Heart left ventricle (tissue), 16 donors: Measurements from ENCODE around the gene THAP11. TPM values are rescaled to one million over a fixed set of nuclear protein-coding genes. Genes with fewer than 3 reads are reported as not detected.
A peak's percentile ranks its signal among the peaks of the same experiment; 100 is the strongest.
"Not testable (repeated sequence)": the region's sequence is repeated elsewhere in the genome, so short reads cannot be mapped to it uniquely, and the experiment has no call there.

ENCODE experiments used
- ATAC-seq, 4 donors: fragments of 200-7000 bp; cut with Tn5 transposase; one replicate each; pipeline ENCODE4 v1.9.1; 2020 to 2022; ENCODE audit warnings: moderate library complexity in 4 of 4, mild to moderate bottlenecking in 3 of 4, moderate number of reproducible peaks in 1 of 4
- DNase-seq, 5 donors: peaks; one replicate each; pipeline ENCODE4 v3.0.0-alpha.2; 2020
- H3K27ac ChIP-seq, 12 donors: fragments of 200-600 bp; sonication (generic) in 4 of 12; one replicate each; pipeline versions ENCODE4 v1.5.0 to v1.8.0; 2016 to 2022; ENCODE audit warnings: mild to moderate bottlenecking in 2 of 12
- H3K27me3 ChIP-seq, 9 donors: fragments of 200-600 bp; sonication (generic) in 2 of 9; one replicate each; pipeline versions ENCODE4 v1.5.1 to v1.8.0; 2016 to 2022; ENCODE audit warnings: mild to moderate bottlenecking in 3 of 9
- H3K36me3 ChIP-seq, 9 donors: fragments of 200-600 bp; sonication (generic) in 2 of 9; one replicate each; pipeline versions ENCODE4 v1.5.0 to v1.8.0; 2018 to 2022; ENCODE audit warnings: mild to moderate bottlenecking in 2 of 9
- H3K4me1 ChIP-seq, 12 donors: fragments of 200-600 bp; sonication (generic) in 4 of 12; one replicate each; pipeline versions ENCODE4 v1.5.0 to v1.8.0; 2016 to 2022; ENCODE audit warnings: mild to moderate bottlenecking in 3 of 12
- H3K4me3 ChIP-seq, 12 donors: fragments of 200-600 bp; sonication (generic) in 4 of 12; one replicate each; pipeline versions ENCODE4 v1.5.0 to v1.8.0; 2017 to 2022; ENCODE audit warnings: mild to moderate bottlenecking in 9 of 12, moderate library complexity in 4 of 12
- H3K9me3 ChIP-seq, 12 donors: fragments of 200-600 bp; sonication (generic) in 4 of 12; one replicate each; pipeline versions ENCODE4 v1.5.0 to v1.8.0; 2016 to 2022; ENCODE audit warnings: mild to moderate bottlenecking in 1 of 12
- CTCF ChIP-seq, 12 donors: fragments of 200-600 bp; sonication (generic) in 4 of 12; IDR thresholded peaks; one replicate each; pipeline versions ENCODE4 v1.5.0 to v1.8.0; 2018 to 2022; ENCODE audit warnings: antibody characterized with exemption in 12 of 12, mild to moderate bottlenecking in 5 of 12
- POLR2A ChIP-seq, 2 donors: fragments of 450-650 bp; IDR thresholded peaks; one replicate each; pipeline ENCODE4 v1.6.1; 2017; ENCODE audit warnings: antibody characterized with exemption in 2 of 2, mild to moderate bottlenecking in 2 of 2, moderate library complexity in 2 of 2
- WGBS, 4 donors: extraction: QIAGEN DNeasy Blood & Tissue Kit in 2 of 4; methylation state at CpG; one replicate each; pipeline versions ENCODE4 v1.1.5 to v1.1.7; 2013 to 2018; 5-methylcytosine and 5-hydroxymethylcytosine counted together
- intact Hi-C, 10 donors: fragments of 100-400 bp; cut with DNase I; formaldehyde crosslinking; loops; one replicate each; pipeline versions ENCODE4 v1.11.1 to v1.14.2; 2022
- polyA plus RNA-seq, 2 donors: library from polyadenylated mRNA; stranded (reverse); fragments of 200-250 nt; gene quantifications; one replicate each; pipeline ENCODE4 v1.2.3, GENCODE V29; 2013
- total RNA-seq, 9 donors: library from RNA; depleted of rRNA in 2 of 9; stranded (reverse); fragments of >200 nt in 2 of 9; fragmentation: NEBNext Ultra II Directional in 3 of 9; extraction: Animal tissue kit (Norgen Biotek cat#: 25700) in 3 of 9; gene quantifications; one replicate each; pipeline versions ENCODE4 v1.1.0 to v1.2.4, GENCODE V29; 2016 to 2023
- donor health status: ischemic (EF 13 %, LVEDD 7.1; RV severe dilation, severe dysfunction).
- donor health status: healthy with polysubstance abuse.
- donor health status: DM: no; HTN: yes; CAD: no.
- donor health status: DM: no; HTN: no; CAD: no.
- donor health status: ischemic (EF 25% LVEDD 6.9; RV normal size, moderate dysfunction).
- donor health status: ischemic (EF 25% LVEDD 5.7; RV mildly dilated, moderate dysfunction).
- donor health status: healthy.
- donor health status: DM: yes; HTN: yes; CAD: no.
- donor health status: ischemic (EF 35%, LVEDD 5.7; RV mildly dilated, moderate dysfunction).
- donor health status: nonischemic (EF 11% LVEDD 7.7; RV severe dilation, severe dysfunction).
- donor health status: DM: yes; HTN: yes; CAD: no.
- donor health status: PGD.
- donor health status: ischemic (EF 29% LVEDD 5.4; RV normal size, mild dysfunction).
- donor health status: nonischemic (EF 23%, LVEDD 6.1; RV moderate dilation, normal function).

Gene THAP11
- total and polyA plus RNA-seq, 11 donors = 10.6 to 87.5 (median 27.4) TPM

DNA sequence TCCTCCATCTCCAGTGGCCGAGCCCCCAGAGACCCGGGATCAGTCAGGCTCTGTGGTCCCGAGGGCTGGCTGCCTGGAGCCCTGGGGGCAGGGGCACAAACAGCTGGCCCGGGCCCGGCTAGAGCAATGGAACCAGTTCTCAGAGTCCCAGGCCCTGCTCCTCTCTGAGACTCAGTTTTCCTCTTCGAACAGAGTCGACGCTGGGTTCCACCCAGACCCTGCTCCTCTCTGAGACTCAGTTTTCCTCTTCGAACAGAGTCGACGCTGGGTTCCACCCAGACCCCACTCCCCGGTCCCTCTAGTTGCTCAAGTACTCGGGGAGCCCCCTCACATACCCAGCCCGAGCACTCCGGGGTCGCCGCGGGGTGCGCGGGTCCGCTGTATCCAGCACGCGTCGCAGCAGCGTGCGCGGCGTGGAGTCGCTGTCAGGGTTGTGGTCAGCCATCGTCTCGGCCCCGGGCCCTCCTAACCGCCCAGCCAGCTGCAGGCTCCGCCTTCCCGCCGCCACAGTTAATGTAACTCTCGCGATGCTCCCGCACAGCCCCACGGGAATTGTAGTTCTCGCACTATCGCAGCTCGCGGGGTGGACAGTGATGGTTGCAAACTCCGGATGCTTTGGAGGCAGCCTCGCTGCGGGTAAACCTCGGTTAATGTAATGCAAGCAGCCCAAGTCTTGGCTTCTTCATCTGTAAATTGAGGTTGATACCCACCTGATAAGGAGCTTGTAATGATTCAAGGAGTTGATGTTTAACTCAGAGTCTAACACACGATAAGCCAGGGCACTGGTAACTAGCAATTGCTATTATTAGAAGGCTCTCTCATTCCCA is 8.5 kb upstream of the THAP11 start:
- H3K4me1 ChIP-seq = peaks cover 0 to 19% (median 14%) of the 10 kb centered on the region in 12 donors
- 0 to 1% (median 1%) methylated on average over 22 to 49 of the region's 49 CpGs for WGBS, 4 donors
- intact Hi-C loops = loop anchor here in 7 of 10 donors (5.0 to 10.0 kb wide), 5 partner anchors 39 to 169 kb away; partner anchors contain the start of genes EDC4 (in 2 of the 7), ACD (in 1 of the 7), C16orf86 (in 1 of the 7) and ENKD1 (in 1 of the 7)

GRCh38 chr16:67834242-67834614 is 7.9 kb upstream of the THAP11 start:
- Histone ChIP-seq H3K27me3 (no peaks in the 10 kb centered on the region), H3K4me3 (peak overlapping the region in 11 of 12 donors; percentile 60 to 94 (median 86)), H3K27ac (peak overlapping the region in 11 of 12 donors; percentile 3 to 86 (median 71)), H3K9me3 (no peaks in the 10 kb centered on the region), H3K4me1 (peaks cover 0 to 19% (median 14%) of the 10 kb centered on the region in 12 donors), H3K36me3 (peaks cover 0 to 30% (median 28%) of the 10 kb centered on the region in 9 donors)
- TF ChIP-seq CTCF (IDR thresholded peaks at IDR 0.05) = no peak
- TF ChIP-seq POLR2A (IDR thresholded peaks at IDR 0.05) = no peak
- 71 to 79% (median 75%) methylated on average over 10 of the region's 10 CpGs for WGBS, 4 donors
- intact Hi-C loops = loop anchor here in 7 of 10 donors (5.0 to 10.0 kb wide), 5 partner anchors 38 to 169 kb away; partner anchors contain the start of genes EDC4 (in 2 of the 7), ACD (in 1 of the 7), C16orf86 (in 1 of the 7) and ENKD1 (in 1 of the 7)
- DNase-seq = no peak
- ATAC-seq = no peak

More for the DNA sequence above, 8.5 kb upstream of the THAP11 start:
- peak; percentile 94 to 98 (median 95) for DNase-seq
- Histone ChIP-seq H3K9me3 (no peaks in the 10 kb centered on the region), H3K27ac (peak overlapping the region in 11 of 12 donors; percentile 3 to 86 (median 71)), H3K36me3 (peaks cover 0 to 36% (median 34%) of the 10 kb centered on the region in 9 donors), H3K27me3 (no peaks in the 10 kb centered on the region), H3K4me3 (peak overlapping the region; percentile 60 to 94 (median 81))
- TF ChIP-seq POLR2A (IDR thresholded peaks at IDR 0.05) (peak; percentile 45 to 63), CTCF (IDR thresholded peaks at IDR 0.05) (peak in 1 of 12 donors; percentile 21)
- ATAC-seq = peak; percentile 96 to 99 (median 98)

DNA sequence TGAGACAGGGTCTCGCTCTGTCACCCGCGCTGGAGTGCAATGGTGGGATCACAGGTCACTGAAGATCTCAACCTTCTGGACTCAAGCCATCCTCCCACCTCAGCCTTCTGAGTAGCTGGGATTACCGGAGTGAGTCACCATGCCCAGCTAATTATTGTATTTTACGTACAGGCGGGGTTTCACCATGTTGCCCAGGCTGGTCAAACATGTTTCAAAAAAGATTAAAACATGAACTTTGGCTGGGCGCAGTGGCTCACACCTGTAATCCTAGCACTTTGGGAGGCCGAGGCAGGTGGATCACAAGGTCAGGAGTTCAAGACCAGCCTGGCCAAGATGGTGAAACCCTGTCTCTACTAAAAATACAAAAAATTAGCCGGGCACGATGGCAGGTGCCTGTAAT is 4.9 kb upstream of the THAP11 start:
- intact Hi-C loops = loop anchor here in 2 of 10 donors (10.0 kb wide), 2 partner anchors 162 to 172 kb away; partner anchors contain the start of genes ACD (in 1 of the 2), C16orf86 (in 1 of the 2), ENKD1 (in 1 of the 2) and PARD6A (in 1 of the 2)

GRCh38 chr16:67837811-67838210 is 4.3 kb upstream of the THAP11 start:
- Histone ChIP-seq H3K4me3 (no peak overlapping the region), H3K27ac (no peak overlapping the region), H3K9me3 (no peaks in the 10 kb centered on the region), H3K4me1 (peaks cover 0 to 25% (median 11%) of the 10 kb centered on the region in 12 donors), H3K36me3 (no peaks in the 10 kb centered on the region), H3K27me3 (no peaks in the 10 kb centered on the region)
- no peak for TF ChIP-seq POLR2A (IDR thresholded peaks at IDR 0.05)
- no peak for TF ChIP-seq CTCF (IDR thresholded peaks at IDR 0.05)
- intact Hi-C loops = loop anchor here in 2 of 10 donors (10.0 kb wide), 2 partner anchors 163 to 173 kb away; partner anchors contain the start of genes ACD (in 1 of the 2), C16orf86 (in 1 of the 2), ENKD1 (in 1 of the 2) and PARD6A (in 1 of the 2)
- WGBS, 4 donors = 85 to 95% (median 89%) methylated on average over 2 of the region's 2 CpGs
- DNase-seq (no peak), ATAC-seq (no peak)

More for the DNA sequence above, 4.9 kb upstream of the THAP11 start:
- not testable (repeated sequence) for H3K27ac ChIP-seq, H3K27me3 ChIP-seq, H3K4me3 ChIP-seq, H3K36me3 ChIP-seq, ATAC-seq, H3K9me3 ChIP-seq, DNase-seq
- H3K4me1 ChIP-seq = peaks cover 0 to 25% (median 15%) of the 10 kb centered on the region in 12 donors
- WGBS, 4 donors = 90 to 96% (median 94%) methylated on average over 10 of the region's 10 CpGs
